IMR-90 (cell line): ENCODE results near the gene NXPE3. TPM values are rescaled to one million over a fixed set of nuclear protein-coding genes. Genes with fewer than 3 reads are reported as not detected.
A peak's percentile ranks its signal among the peaks of the same experiment; 100 is the strongest.

Experiments
- ATAC-seq: fragments of 200-7000 bp; cut with Tn5 transposase; 2 replicates; pipeline ENCODE4 v1.9.1; 2020; ENCODE audit warnings: low read depth, mild to moderate bottlenecking, moderate library complexity
- BruUV-seq: library from RNA; stranded (reverse); fragments of 400-500 nt; replicated peaks from 2 replicates; lab custom pipeline; 2021; lab: Mats Ljungman, UMichigan
- CTCF ChIA-PET: fragments of 300-600 bp; formaldehyde crosslinking; extraction: SDS; loops from one replicate; lab custom pipeline; 2021; ENCODE audit warnings: antibody characterized with exemption; lab: Yijun Ruan, JAX
- POLR2A ChIA-PET: fragments of 300-600 bp; sonication (Branson Sonifier 250); formaldehyde crosslinking; loops from one replicate; lab custom pipeline; 2022; ENCODE audit warnings: antibody characterized with exemption; ENCODE audit not compliant: unreplicated experiment; lab: Charles Lee
- DNase-seq: peaks from one replicate; pipeline ENCODE4 v3.0.0; 2013
- H2AFZ ChIP-seq: replicated peaks from 2 replicates; pipeline ENCODE3; 2013; ENCODE audit warnings: low read length, mild to moderate bottlenecking; ENCODE audit not compliant: poor library complexity
- H2AK5ac ChIP-seq: 2 replicates; pipeline ENCODE4 v1.6.1; 2013; ENCODE audit warnings: low read depth, low read length, inconsistent platforms
- H2AK9ac ChIP-seq: replicated peaks from 2 replicates; pipeline ENCODE3; 2013; ENCODE audit warnings: mild to moderate bottlenecking, low read depth, low read length, moderate library complexity; ENCODE audit not compliant: poor library complexity
- H2BK120ac ChIP-seq: 2 replicates; pipeline ENCODE4 v1.6.1; 2013; ENCODE audit warnings: low read depth, low read length, inconsistent platforms
- H2BK15ac ChIP-seq: 3 replicates; pipeline ENCODE4 v1.6.1; 2013; ENCODE audit warnings: low read depth, low read length, inconsistent platforms
- H2BK20ac ChIP-seq: 2 replicates; pipeline ENCODE4 v1.6.1; 2013; ENCODE audit warnings: low read depth, mild to moderate bottlenecking, inconsistent platforms, low read length, moderate library complexity
- H2BK5ac ChIP-seq: 2 replicates; pipeline ENCODE4 v1.6.1; 2013; ENCODE audit warnings: mild to moderate bottlenecking, low read depth, low read length, inconsistent platforms; ENCODE audit not compliant: poor library complexity, severe bottlenecking
- H3K14ac ChIP-seq: replicated peaks from 2 replicates; pipeline ENCODE4 v1.6.1; 2013; ENCODE audit warnings: low read depth, low read length, inconsistent platforms
- H3K18ac ChIP-seq: 2 replicates; pipeline ENCODE4 v1.6.1; 2013; ENCODE audit warnings: low read depth, low read length, control low read depth
- H3K23ac ChIP-seq: 2 replicates; pipeline ENCODE4 v1.6.1; 2013; ENCODE audit warnings: low read depth, low read length, inconsistent platforms
- H3K27ac ChIP-seq: 2 replicates; pipeline ENCODE4 v1.5.1; 2013; ENCODE audit warnings: mild to moderate bottlenecking, control low read depth, low read length; ENCODE audit not compliant: insufficient read depth
- H3K27me3 ChIP-seq: 2 replicates; pipeline ENCODE4 v1.6.1; 2013; ENCODE audit warnings: low read length; ENCODE audit not compliant: control insufficient read depth, insufficient read depth
- H3K36me3 ChIP-seq: 2 replicates; pipeline ENCODE4 v1.6.1; 2013; ENCODE audit warnings: low read length, mixed read lengths; ENCODE audit not compliant: control insufficient read depth, insufficient read depth
- H3K4ac ChIP-seq: 2 replicates; pipeline ENCODE4 v1.6.1; 2013; ENCODE audit warnings: low read depth, low read length, inconsistent platforms
- H3K4me1 ChIP-seq: 2 replicates; pipeline ENCODE4 v1.6.1; 2013; ENCODE audit warnings: low read length, mixed read lengths; ENCODE audit not compliant: control insufficient read depth, insufficient read depth
- H3K4me2 ChIP-seq: 2 replicates; pipeline ENCODE4 v1.6.1; 2013; ENCODE audit warnings: low read depth, mild to moderate bottlenecking, control low read depth, low read length, moderate library complexity
- H3K4me3 ChIP-seq: 2 replicates; pipeline ENCODE4 v1.5.1; 2013; ENCODE audit warnings: low read depth, mild to moderate bottlenecking, control low read depth, low read length, moderate library complexity; ENCODE audit not compliant: insufficient read depth
- H3K56ac ChIP-seq: 2 replicates; pipeline ENCODE4 v1.6.1; 2013; ENCODE audit warnings: low read length, inconsistent platforms; ENCODE audit not compliant: insufficient read depth; ENCODE audit errors: extremely low read depth
- H3K79me1 ChIP-seq, 2 experiments: 2 replicates each; pipeline ENCODE4 v1.6.1; 2013; ENCODE audit warnings: low read length in 2 of 2, inconsistent platforms in 1 of 2, low read depth in 1 of 2
- H3K9ac ChIP-seq: 2 replicates; pipeline ENCODE4 v1.6.1; 2013; ENCODE audit warnings: low read depth, low read length, control low read depth
- H3K9me1 ChIP-seq: 2 replicates; pipeline ENCODE4 v1.6.1; 2013; ENCODE audit warnings: low read length, inconsistent platforms; ENCODE audit not compliant: insufficient read depth
- H3K9me3 ChIP-seq: 2 replicates; pipeline ENCODE4 v1.6.1; 2013; ENCODE audit warnings: low read length; ENCODE audit not compliant: control insufficient read depth, insufficient read depth
- H4K20me1 ChIP-seq: 2 replicates; pipeline ENCODE4 v1.6.1; 2013; ENCODE audit warnings: low read length, inconsistent platforms; ENCODE audit not compliant: insufficient read depth
- H4K5ac ChIP-seq: 2 replicates; pipeline ENCODE4 v1.6.1; 2013; ENCODE audit warnings: mild to moderate bottlenecking, low read depth, low read length, control low read depth
- H4K8ac ChIP-seq, 2 experiments: 2 replicates each; pipeline ENCODE4 v1.6.1; 2013; ENCODE audit warnings: low read depth in 2 of 2, low read length in 2 of 2, control low read depth in 1 of 2, inconsistent platforms in 1 of 2
- H4K91ac ChIP-seq: 2 replicates; pipeline ENCODE4 v1.6.1; 2013; ENCODE audit warnings: low read depth, low read length, inconsistent platforms; ENCODE audit not compliant: insufficient read depth
- BHLHE40 ChIP-seq: fragments of 150-350 bp; IDR thresholded peaks from 2 replicates; pipeline ENCODE4 v1.6.1; 2016; ENCODE audit warnings: mild to moderate bottlenecking, low read depth, low read length
- CEBPB ChIP-seq: IDR thresholded peaks from 2 replicates; pipeline ENCODE4 v1.6.1; 2012; ENCODE audit warnings: low read depth, low read length, improper control_type of control experiment
- CHD1 ChIP-seq: IDR thresholded peaks from 2 replicates; pipeline ENCODE4 v1.6.1; 2012; ENCODE audit warnings: low read depth, low read length, improper control_type of control experiment
- FOS ChIP-seq: fragments of 150-350 bp; IDR thresholded peaks from 2 replicates; pipeline ENCODE4 v1.6.1; 2016; ENCODE audit warnings: low read depth, low read length
- MAFK ChIP-seq: IDR thresholded peaks from 2 replicates; pipeline ENCODE4 v1.6.1; 2012; ENCODE audit warnings: low read depth, low read length, improper control_type of control experiment
- MAZ ChIP-seq: IDR thresholded peaks from 2 replicates; pipeline ENCODE4 v1.6.1; 2012; ENCODE audit warnings: low read depth, mild to moderate bottlenecking, low read length, improper control_type of control experiment, moderate library complexity, borderline replicate concordance
- MXI1 ChIP-seq: IDR thresholded peaks from 2 replicates; pipeline ENCODE4 v1.6.1; 2012; ENCODE audit warnings: low read depth, mild to moderate bottlenecking, low read length, moderate library complexity, borderline replicate concordance
- NFE2L2 ChIP-seq: fragments of 150-350 bp; IDR thresholded peaks from 2 replicates; pipeline ENCODE4 v1.6.1; 2016; ENCODE audit warnings: low read depth, mild to moderate bottlenecking, low read length
- POLR2A ChIP-seq: IDR thresholded peaks from 2 replicates; pipeline ENCODE4 v1.6.1; 2012; ENCODE audit warnings: mild to moderate bottlenecking, low read depth, low read length
- RAD21 ChIP-seq: IDR thresholded peaks from 2 replicates; pipeline ENCODE4 v1.6.1; 2012; ENCODE audit warnings: low read length, improper control_type of control experiment
- RCOR1 ChIP-seq: IDR thresholded peaks from 2 replicates; pipeline ENCODE4 v1.6.1; 2012; ENCODE audit warnings: mild to moderate bottlenecking, low read length, improper control_type of control experiment; ENCODE audit not compliant: insufficient replicate concordance
- RFX5 ChIP-seq: IDR thresholded peaks from 2 replicates; pipeline ENCODE4 v1.8.0; 2012; ENCODE audit warnings: low read depth, mild to moderate bottlenecking, low read length, moderate library complexity
- SMC3 ChIP-seq: fragments of 150-350 bp; IDR thresholded peaks from 2 replicates; pipeline ENCODE4 v1.6.1; 2016; ENCODE audit warnings: low read depth, mild to moderate bottlenecking, antibody characterized with exemption, low read length, moderate library complexity
- WGBS, 2 experiments: methylation state at CpG; one replicate each; pipeline versions ENCODE4 v1.1.5 to v1.1.7; 2013; ENCODE audit warnings: missing lambda C conversion rate in 2 of 2; ENCODE audit not compliant: insufficient read length in 1 of 2; ENCODE audit errors: extremely low coverage in 2 of 2; 5-methylcytosine and 5-hydroxymethylcytosine counted together
- dilution Hi-C: fragments of 300-500 bp; cut with HindIII; formaldehyde crosslinking; loops from one replicate; pipeline ENCODE4 v1.14.3; 2018; ENCODE audit warnings: low sequenced_read_pairs; ENCODE audit not compliant: unreplicated experiment
- in situ Hi-C: fragments of 300-500 bp; cut with MboI; formaldehyde crosslinking; loops from 3 replicates; pipeline ENCODE4 v1.14.3; 2019; ENCODE audit warnings: low sequenced_read_pairs, inconsistent platforms, mixed read lengths
- intact Hi-C: fragments of 100-400 bp; cut with micrococcal nuclease; formaldehyde crosslinking; loops from 2 replicates; pipeline ENCODE4 v1.10.0; 2022
- polyA plus RNA-seq, 3 experiments: library from polyadenylated mRNA; depleted of rRNA; stranded (reverse); fragments of >200 nt; gene quantifications; 2 replicates each; pipeline ENCODE4 v1.2.3, GENCODE V29; 2012; ENCODE audit warnings: low replicate concordance in 1 of 3
- total RNA-seq: library from RNA; depleted of rRNA; stranded (reverse); fragments of >200 nt; gene quantifications from 2 replicates; pipeline ENCODE4 v1.2.3, GENCODE V29; 2012
- TF ChIP-seq, protein P1 (sequence below): fragments of 150-350 bp; IDR thresholded peaks from 2 replicates; pipeline ENCODE4 v1.6.1; 2017; ENCODE audit warnings: mild to moderate bottlenecking, antibody characterized with exemption, low read length, low read depth
- TF ChIP-seq, protein P2 (sequence below): fragments of 150-350 bp; IDR thresholded peaks from 2 replicates; pipeline ENCODE4 v1.6.1; 2016; ENCODE audit warnings: low read depth, mild to moderate bottlenecking, low read length, moderate library complexity, borderline replicate concordance
- TF ChIP-seq, protein P3 (sequence below): conservative IDR thresholded peaks from 2 replicates; pipeline ENCODE4 v1.5.1; 2012; ENCODE audit warnings: mild to moderate bottlenecking, low read depth, low read length, improper control_type of control experiment

The NXPE3 gene
- total and polyA plus RNA-seq, 2 of the 4 experiments (the other 2 are of a cell fraction) = 20.0 to 23.8 TPM

DNA sequence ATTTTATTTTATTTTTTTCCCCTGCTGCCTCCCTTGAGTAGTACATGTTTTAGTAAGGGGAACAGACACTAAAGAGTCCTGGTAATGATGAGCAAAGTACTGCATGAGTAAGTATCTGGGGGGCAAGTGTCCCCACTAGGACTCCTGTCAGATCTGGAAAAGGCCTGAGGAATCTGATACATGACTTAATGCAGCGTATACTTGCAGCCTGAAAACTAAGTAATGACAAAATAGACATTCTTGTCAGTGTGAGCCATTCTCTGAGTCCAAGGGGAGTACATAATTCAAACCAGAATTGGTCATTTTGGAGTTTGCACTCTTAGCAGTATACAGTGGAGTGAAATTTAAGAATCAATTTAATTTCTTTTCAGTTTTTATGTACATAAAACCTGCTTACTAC, 27.5 kb downstream of the NXPE3 start:
- Histone ChIP-seq H3K4me3 (no peak overlapping the region), H3K9me1 (no peaks in the 10 kb centered on the region), H3K79me1 (peaks cover 9 to 10% of the 10 kb centered on the region in 2 experiments; a peak in 3 of 4 replicates), H3K56ac (no peak overlapping the region), H3K9me3 (no peaks in the 10 kb centered on the region), H3K9ac (no peak overlapping the region), H2BK5ac (no peak overlapping the region), H3K23ac (peak overlapping the region; percentile 37; the same call in 1 of the 2 replicates), H4K5ac (no peak overlapping the region), H3K36me3 (peaks cover 13% of the 10 kb centered on the region), H3K4me1 (peaks cover 2% of the 10 kb centered on the region; the same call in 1 of the 2 replicates), H4K20me1 (0 out of 2 replicates have a peak, but pooled peaks cover 3% of the 10 kb centered on the region), H4K91ac (no peak overlapping the region), H4K8ac (no peak overlapping the region), H2AK5ac (no peak overlapping the region), H3K18ac (no peak overlapping the region), H2AFZ (no peak overlapping the region), H3K4me2 (no peak overlapping the region), H2AK9ac (no peak overlapping the region), H3K14ac (0 out of 2 replicates have a peak overlapping the region, but pooled peaks have one; percentile 30), H3K27ac (no peak overlapping the region), H2BK20ac (no peak overlapping the region), H2BK15ac (no peak overlapping the region), H2BK120ac (no peak overlapping the region), H3K27me3 (no peaks in the 10 kb centered on the region), H3K4ac (no peak overlapping the region)
- CTCF ChIA-PET = interaction anchor here (1.1 to 8.5 kb wide), 2 partner anchors 111 to 420 kb away, joined by 3 to 81 read pairs; no protein-coding TSS in a partner anchor
- ATAC-seq (no peak), DNase-seq (no peak)
- no TSS peak for BruUV-seq
- no CpG with 5 or more reads among the region's 1 CpG for WGBS, 2 experiments
- dilution Hi-C loops = loop anchor here (10.0 kb wide), 1 partner anchor 728 kb away; no protein-coding TSS in a partner anchor
- TF ChIP-seq NFE2L2 (no peak), MXI1 (no peak), BHLHE40 (no peak), FOS (no peak), CHD1 (no peak), RFX5 (no peak), SMC3 (no peak), CEBPB (no peak), MAFK (no peak), RAD21 (no peak), POLR2A (no peak), MAZ (no peak), RCOR1 (no peak)
- TF ChIP-seq, protein P1, sequence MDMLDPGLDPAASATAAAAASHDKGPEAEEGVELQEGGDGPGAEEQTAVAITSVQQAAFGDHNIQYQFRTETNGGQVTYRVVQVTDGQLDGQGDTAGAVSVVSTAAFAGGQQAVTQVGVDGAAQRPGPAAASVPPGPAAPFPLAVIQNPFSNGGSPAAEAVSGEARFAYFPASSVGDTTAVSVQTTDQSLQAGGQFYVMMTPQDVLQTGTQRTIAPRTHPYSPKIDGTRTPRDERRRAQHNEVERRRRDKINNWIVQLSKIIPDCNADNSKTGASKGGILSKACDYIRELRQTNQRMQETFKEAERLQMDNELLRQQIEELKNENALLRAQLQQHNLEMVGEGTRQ = no peak
- TF ChIP-seq, protein P2, sequence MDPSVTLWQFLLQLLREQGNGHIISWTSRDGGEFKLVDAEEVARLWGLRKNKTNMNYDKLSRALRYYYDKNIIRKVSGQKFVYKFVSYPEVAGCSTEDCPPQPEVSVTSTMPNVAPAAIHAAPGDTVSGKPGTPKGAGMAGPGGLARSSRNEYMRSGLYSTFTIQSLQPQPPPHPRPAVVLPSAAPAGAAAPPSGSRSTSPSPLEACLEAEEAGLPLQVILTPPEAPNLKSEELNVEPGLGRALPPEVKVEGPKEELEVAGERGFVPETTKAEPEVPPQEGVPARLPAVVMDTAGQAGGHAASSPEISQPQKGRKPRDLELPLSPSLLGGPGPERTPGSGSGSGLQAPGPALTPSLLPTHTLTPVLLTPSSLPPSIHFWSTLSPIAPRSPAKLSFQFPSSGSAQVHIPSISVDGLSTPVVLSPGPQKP = no peak
- TF ChIP-seq, protein P3, sequence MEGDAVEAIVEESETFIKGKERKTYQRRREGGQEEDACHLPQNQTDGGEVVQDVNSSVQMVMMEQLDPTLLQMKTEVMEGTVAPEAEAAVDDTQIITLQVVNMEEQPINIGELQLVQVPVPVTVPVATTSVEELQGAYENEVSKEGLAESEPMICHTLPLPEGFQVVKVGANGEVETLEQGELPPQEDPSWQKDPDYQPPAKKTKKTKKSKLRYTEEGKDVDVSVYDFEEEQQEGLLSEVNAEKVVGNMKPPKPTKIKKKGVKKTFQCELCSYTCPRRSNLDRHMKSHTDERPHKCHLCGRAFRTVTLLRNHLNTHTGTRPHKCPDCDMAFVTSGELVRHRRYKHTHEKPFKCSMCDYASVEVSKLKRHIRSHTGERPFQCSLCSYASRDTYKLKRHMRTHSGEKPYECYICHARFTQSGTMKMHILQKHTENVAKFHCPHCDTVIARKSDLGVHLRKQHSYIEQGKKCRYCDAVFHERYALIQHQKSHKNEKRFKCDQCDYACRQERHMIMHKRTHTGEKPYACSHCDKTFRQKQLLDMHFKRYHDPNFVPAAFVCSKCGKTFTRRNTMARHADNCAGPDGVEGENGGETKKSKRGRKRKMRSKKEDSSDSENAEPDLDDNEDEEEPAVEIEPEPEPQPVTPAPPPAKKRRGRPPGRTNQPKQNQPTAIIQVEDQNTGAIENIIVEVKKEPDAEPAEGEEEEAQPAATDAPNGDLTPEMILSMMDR = no peak
- intact Hi-C loops = no loop called here
- POLR2A ChIA-PET = no interaction called here
- in situ Hi-C loops = loop anchor here (10.0 kb wide), 1 partner anchor 728 kb away; no protein-coding TSS in a partner anchor
